HEK293 (cell line): ENCODE measurements around the gene LHFPL4.
A peak's percentile ranks its signal among the peaks of the same experiment; 100 is the strongest.

Experiments
- CTCF ChIA-PET: fragments of 350-600 bp; formaldehyde crosslinking; extraction: SDS; loops from one replicate; lab custom pipeline; 2021; ENCODE audit warnings: antibody characterized with exemption; lab: Yijun Ruan, JAX
- POLR2A ChIA-PET: fragments of 300-600 bp; formaldehyde crosslinking; extraction: SDS; loops from one replicate; lab custom pipeline; 2020; ENCODE audit warnings: antibody characterized with exemption, inconsistent platforms; lab: Yijun Ruan, JAX
- H3K27ac ChIP-seq: fragments of 200-500 bp; sonication (Bioruptor generic); 2 replicates; pipeline ENCODE4 v1.5.1; 2014; ENCODE audit warnings: low read depth, low read length, control low read depth, inconsistent platforms; ENCODE audit errors: extremely low read depth
- H3K36me3 ChIP-seq, 2 experiments: fragments of 200-500 bp in 1 of 2; sonication (Bioruptor generic) in 1 of 2; 1 replicate in 1 of 2; 2 replicates in 1 of 2; pipeline ENCODE4 v1.5.1; 2014 to 2017; ENCODE audit warnings: inconsistent platforms in 2 of 2, low read length in 2 of 2; ENCODE audit not compliant: control insufficient read depth in 2 of 2, insufficient read depth in 1 of 2
- H3K4me1 ChIP-seq: fragments of 200-500 bp; sonication (Bioruptor generic); 2 replicates; pipeline ENCODE4 v1.5.1; 2014; ENCODE audit warnings: mild to moderate bottlenecking, low read length, inconsistent platforms; ENCODE audit not compliant: control insufficient read depth, insufficient read depth
- H3K4me3 ChIP-seq: 2 replicates; pipeline ENCODE4 v1.5.1; 2011; ENCODE audit warnings: low read depth, mild to moderate bottlenecking, control low read depth, low read length, moderate library complexity
- H3K9me3 ChIP-seq: fragments of 200-500 bp; sonication (Bioruptor generic); 2 replicates; pipeline ENCODE4 v1.5.1; 2014; ENCODE audit warnings: low read depth, low read length, inconsistent platforms; ENCODE audit not compliant: control insufficient read depth, insufficient read depth
- FEZF1 ChIP-seq: fragments of 450-650 bp; formaldehyde crosslinking; IDR thresholded peaks from 2 replicates; pipeline ENCODE4 v1.5.1; 2016; ENCODE audit warnings: missing biosample characterization, missing genetic modification characterization
- GLI2 ChIP-seq: fragments of 450-650 bp; formaldehyde crosslinking; IDR thresholded peaks from 2 replicates; pipeline ENCODE4; 2017; ENCODE audit warnings: missing biosample characterization, missing genetic modification characterization, low read depth, borderline replicate concordance
- KLF17 ChIP-seq: fragments of 450-650 bp; formaldehyde crosslinking; IDR thresholded peaks from 2 replicates; pipeline ENCODE4 v1.5.1; 2016; ENCODE audit warnings: missing biosample characterization, missing genetic modification characterization
- KLF7 ChIP-seq: fragments of 450-650 bp; formaldehyde crosslinking; IDR thresholded peaks from 2 replicates; pipeline ENCODE4 v1.5.1; 2016; ENCODE audit warnings: missing biosample characterization, missing genetic modification characterization, borderline replicate concordance
- RBAK ChIP-seq: fragments of 450-650 bp; formaldehyde crosslinking; IDR thresholded peaks from 2 replicates; pipeline ENCODE4 v1.5.1; 2016; ENCODE audit warnings: missing biosample characterization, missing genetic modification characterization
- SETDB1 ChIP-seq: IDR thresholded peaks from one replicate; pipeline ENCODE4 v1.6.1; 2017; ENCODE audit warnings: mild to moderate bottlenecking, low read length, moderate library complexity, mixed read lengths; ENCODE audit not compliant: insufficient read length
- SP2 ChIP-seq: fragments of 450-650 bp; formaldehyde crosslinking; IDR thresholded peaks from 2 replicates; pipeline ENCODE4 v1.5.1; 2016; ENCODE audit warnings: missing biosample characterization, missing genetic modification characterization
- ZBTB10 ChIP-seq: fragments of 450-650 bp; formaldehyde crosslinking; IDR thresholded peaks from 2 replicates; pipeline ENCODE4 v1.5.1; 2016; ENCODE audit warnings: missing biosample characterization, missing genetic modification characterization
- ZBTB7A ChIP-seq: fragments of 450-650 bp; formaldehyde crosslinking; IDR thresholded peaks from 2 replicates; pipeline ENCODE4 v1.5.1; 2016; ENCODE audit warnings: low read depth, missing biosample characterization, missing genetic modification characterization
- ZNF112 ChIP-seq: fragments of 450-650 bp; formaldehyde crosslinking; IDR thresholded peaks from 2 replicates; pipeline ENCODE4 v1.5.0; 2017; ENCODE audit warnings: missing biosample characterization, missing genetic modification characterization
- ZNF223 ChIP-seq: fragments of 450-650 bp; formaldehyde crosslinking; IDR thresholded peaks from 2 replicates; pipeline ENCODE4 v1.5.1; 2016; ENCODE audit warnings: missing biosample characterization, missing genetic modification characterization
- ZNF335 ChIP-seq: fragments of 450-650 bp; formaldehyde crosslinking; conservative IDR thresholded peaks from 2 replicates; pipeline ENCODE4 v1.5.1; 2016; ENCODE audit warnings: missing biosample characterization, missing genetic modification characterization
- ZNF362 ChIP-seq: fragments of 450-650 bp; formaldehyde crosslinking; IDR thresholded peaks from 2 replicates; pipeline ENCODE4 v1.5.1; 2016; ENCODE audit warnings: missing biosample characterization, missing genetic modification characterization
- ZNF398 ChIP-seq: fragments of 450-650 bp; formaldehyde crosslinking; IDR thresholded peaks from 2 replicates; pipeline ENCODE4 v1.5.1; 2017; ENCODE audit warnings: missing biosample characterization, missing genetic modification characterization
- ZNF530 ChIP-seq: fragments of 450-650 bp; formaldehyde crosslinking; IDR thresholded peaks from 2 replicates; pipeline ENCODE4 v1.5.1; 2016; ENCODE audit warnings: low read depth, missing biosample characterization, missing genetic modification characterization
- ZNF561 ChIP-seq: fragments of 450-650 bp; IDR thresholded peaks from 2 replicates; pipeline ENCODE4 v1.5.1; 2018; ENCODE audit warnings: missing biosample characterization, missing genetic modification characterization, borderline replicate concordance
- ZNF639 ChIP-seq: fragments of 450-650 bp; formaldehyde crosslinking; IDR thresholded peaks from 2 replicates; pipeline ENCODE4 v1.5.1; 2016; ENCODE audit warnings: missing biosample characterization, missing genetic modification characterization
- ZNF654 ChIP-seq: fragments of 450-650 bp; formaldehyde crosslinking; IDR thresholded peaks from 2 replicates; pipeline ENCODE4 v1.5.1; 2016; ENCODE audit warnings: low read depth, missing biosample characterization, missing genetic modification characterization
- ZNF660 ChIP-seq: fragments of 450-650 bp; IDR thresholded peaks from 2 replicates; pipeline ENCODE4 v1.5.1; 2018; ENCODE audit warnings: missing biosample characterization, mild to moderate bottlenecking, missing genetic modification characterization
- ZNF785 ChIP-seq: fragments of 450-650 bp; formaldehyde crosslinking; IDR thresholded peaks from 2 replicates; pipeline ENCODE4 v1.5.1; 2016; ENCODE audit warnings: missing biosample characterization, missing genetic modification characterization
- ZSCAN23 ChIP-seq: fragments of 450-650 bp; formaldehyde crosslinking; IDR thresholded peaks from 2 replicates; pipeline ENCODE4 v1.5.1; 2016; ENCODE audit warnings: missing biosample characterization, missing genetic modification characterization
- ZSCAN30 ChIP-seq: fragments of 450-650 bp; IDR thresholded peaks from 2 replicates; pipeline ENCODE4 v1.5.1; 2018; ENCODE audit warnings: missing biosample characterization, mild to moderate bottlenecking, missing genetic modification characterization, moderate library complexity

The LHFPL4 gene

GRCh38 chr3:9553948-9554513 is 409 bp upstream of the LHFPL4 start:
- ChIA-PET POLR2A (interaction anchor here (0.7 kb wide), 1 partner anchor 11 kb away, joined by 6 read pairs; no protein-coding TSS in a partner anchor), CTCF (interaction anchor here (0.6 kb wide), 1 partner anchor 1396 kb away, joined by 3 read pairs; no protein-coding TSS in a partner anchor)
- H3K4me1 ChIP-seq: no peaks in the 10 kb centered on the region
- H3K9me3 ChIP-seq: no peaks in the 10 kb centered on the region
- peak overlapping the region; percentile 23 for H3K4me3 ChIP-seq
- TF ChIP-seq SETDB1 (no peak), RBAK (tag by site-specific recombination) (no peak), ZNF639 (tag by site-specific recombination) (no peak), ZNF335 (tag by site-specific recombination) (peak; percentile 72), ZNF112 (tag by site-specific recombination) (no peak), KLF17 (no peak), ZNF530 (tag by site-specific recombination) (no peak), ZNF362 (tag by site-specific recombination) (no peak), ZNF398 (tag by site-specific recombination) (peak; percentile 54), ZNF785 (no peak), ZSCAN23 (no peak), ZNF561 (no peak), ZNF654 (tag by site-specific recombination) (no peak), ZBTB7A (tag by site-specific recombination) (no peak), ZBTB10 (tag by site-specific recombination) (0 out of 2 replicates have a peak, but pooled peaks have one; percentile 33), ZNF660 (no peak), FEZF1 (no peak), SP2 (tag by site-specific recombination) (no peak), ZNF223 (tag by site-specific recombination) (no peak), ZSCAN30 (tag by site-specific recombination) (no peak), GLI2 (tag by site-specific recombination) (no peak), KLF7 (tag by site-specific recombination) (no peak)
- TF ChIP-seq, all 188 proteins: peak for 3
- no peaks in the 10 kb centered on the region for H3K36me3 ChIP-seq
- H3K27ac ChIP-seq: no peak overlapping the region
